Pons (tissue), 1 donor: ENCODE measurements around the gene MAGEL2.
"Not testable (repeated sequence)": the region's sequence is repeated elsewhere in the genome, so short reads cannot be mapped to it uniquely, and the experiment has no call there.

Experiments used
- DNase-seq: peaks from one replicate; pipeline ENCODE4 v3.0.0-alpha.2; 2016; ENCODE audit warnings: low spot score

MAGEL2 gene

GRCh38 chr15:23606226-23606625, 41.4 kb downstream of the MAGEL2 start:
- DNase-seq = no peak

GRCh38 chr15:23602124-23602523, 45.5 kb downstream of the MAGEL2 start:
- no peak for DNase-seq

GRCh38 chr15:23599053-23599452, 48.6 kb downstream of the MAGEL2 start:
- no peak for DNase-seq

- DNase-seq = not testable (repeated sequence)
Observed at GRCh38 chr15:23597278-23597677, 50.4 kb downstream of the MAGEL2 start.

- no peak for DNase-seq
Observed at GRCh38 chr15:23596736-23597135, 50.9 kb downstream of the MAGEL2 start.

- DNase-seq = no peak
Observed at GRCh38 chr15:23595368-23595767, 52.3 kb downstream of the MAGEL2 start.

GRCh38 chr15:23594252-23594770, 53.4 kb downstream of the MAGEL2 start:
- DNase-seq = no peak
